Activated naive CD8-positive, alpha-beta T cell treated with anti-CD3 and anti-CD28 coated beads, Interleukin-2, amount 50 U/mL, for 16 hours (primary cell): Measurements from ENCODE around the gene APOBEC4.

Experiments
- DNase-seq: peaks from one replicate; pipeline ENCODE4 v3.0.0-alpha.2; 2020; ENCODE audit warnings: low read depth, low spot score

APOBEC4 gene

DNA sequence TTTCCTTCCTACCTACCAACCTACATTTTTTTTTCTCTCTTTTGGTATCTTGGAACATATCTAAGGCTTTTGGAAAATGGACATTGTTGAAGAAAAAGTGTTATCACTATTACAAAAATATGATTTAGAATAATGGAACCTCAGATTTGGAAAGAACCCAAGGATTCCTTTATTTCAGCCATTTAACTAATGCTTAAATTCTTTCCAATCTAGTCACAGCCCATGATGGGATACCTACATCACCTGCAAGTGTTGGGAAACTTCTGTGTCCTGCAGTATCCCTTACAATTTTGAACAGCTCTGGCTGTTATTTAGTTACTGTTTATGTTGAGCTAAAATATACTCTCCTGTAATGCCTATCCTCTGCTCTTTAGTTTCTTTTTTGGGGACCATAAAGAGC, 22.3 kb upstream of the APOBEC4 start:
- no peak for DNase-seq

DNA sequence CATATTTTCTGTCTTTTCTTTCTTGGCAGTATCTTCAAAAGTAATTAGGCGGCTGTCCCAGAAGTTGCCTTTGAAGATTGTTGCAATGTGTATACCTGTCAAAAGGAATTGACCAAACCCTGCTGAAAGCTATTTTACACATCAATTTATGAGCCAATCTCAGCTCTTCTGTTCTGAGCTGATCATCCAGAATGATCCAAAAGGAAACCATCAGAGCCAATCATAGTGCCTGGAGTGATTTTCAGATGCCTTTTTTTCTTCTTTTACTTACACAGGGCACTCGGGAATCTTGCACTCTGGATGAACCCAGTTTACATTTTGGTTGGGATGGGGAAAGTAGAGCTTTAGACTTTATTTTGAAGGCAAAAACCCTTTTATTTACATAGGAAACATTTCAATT, 21.8 kb upstream of the APOBEC4 start:
- no peak for DNase-seq

DNA sequence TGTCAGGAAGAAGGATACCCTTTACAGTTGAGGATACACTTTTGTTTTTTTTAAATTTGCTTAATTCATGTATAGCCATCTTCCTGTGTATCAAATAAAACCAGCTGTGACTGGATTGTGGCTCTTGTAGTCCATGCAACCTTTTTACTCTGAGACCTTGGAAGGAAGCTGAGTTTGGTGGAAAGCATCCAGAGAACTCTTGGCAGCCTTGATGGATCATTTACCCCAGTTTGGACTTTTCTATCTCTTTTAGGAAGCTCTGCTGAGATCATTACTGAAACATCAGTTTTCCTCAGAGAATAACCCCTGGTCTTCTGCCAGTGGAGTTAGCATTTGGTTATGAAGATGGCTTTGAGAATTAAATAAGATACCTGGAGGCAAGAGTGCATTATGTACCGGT, 21.2 kb upstream of the APOBEC4 start:
- no peak for DNase-seq

GRCh38 chr1:183673605-183674323, 20.6 kb upstream of the APOBEC4 start:
- DNase-seq: no peak

- DNase-seq: no peak
Observed at GRCh38 chr1:183670169-183670568, 17.1 kb upstream of the APOBEC4 start.

GRCh38 chr1:183656355-183656754, 3.2 kb upstream of the APOBEC4 start:
- no peak for DNase-seq

- peak; percentile 64 for DNase-seq
Observed at GRCh38 chr1:183655562-183656075, 2.5 kb upstream of the APOBEC4 start.

DNA sequence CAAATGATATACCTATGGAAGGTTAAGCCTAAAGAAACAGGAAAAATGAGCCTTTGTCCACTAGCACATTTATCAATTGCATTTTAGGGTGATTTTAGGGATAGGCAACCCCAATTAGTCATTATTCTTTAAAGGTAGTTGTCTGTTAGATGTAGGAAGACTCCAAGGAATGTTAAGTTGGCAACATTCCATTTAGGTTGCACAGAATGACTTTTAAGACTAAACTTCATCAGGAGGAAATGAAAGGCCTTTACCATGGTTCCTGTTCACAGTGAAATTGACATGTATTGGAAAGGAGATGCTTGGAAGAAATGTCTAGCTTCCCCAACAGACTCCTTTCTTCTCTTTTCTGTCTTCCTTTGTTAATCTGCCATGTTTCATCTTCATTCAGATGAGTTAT, 1.6 kb upstream of the APOBEC4 start:
- no peak for DNase-seq

GRCh38 chr1:183653876-183654451, 848 bp upstream of the APOBEC4 start:
- DNase-seq: no peak

DNA sequence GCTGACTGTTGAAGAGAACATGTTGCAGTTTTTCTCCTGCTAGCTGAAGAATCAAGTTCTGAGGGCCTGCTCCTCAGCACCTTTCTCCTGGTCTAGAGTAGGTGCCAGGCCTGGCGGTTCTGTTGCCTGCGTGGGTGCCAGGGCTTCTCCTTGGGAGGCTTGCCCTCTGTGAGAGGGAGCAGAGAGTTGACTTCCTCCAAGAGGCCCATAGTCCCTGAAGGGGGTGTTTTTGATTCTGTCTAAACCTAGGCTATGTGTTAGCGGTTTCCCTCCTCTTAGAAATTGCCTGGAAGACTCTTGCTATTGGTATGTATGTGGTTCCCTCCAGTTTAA, 312 bp upstream of the APOBEC4 start:
- no peak for DNase-seq

DNA sequence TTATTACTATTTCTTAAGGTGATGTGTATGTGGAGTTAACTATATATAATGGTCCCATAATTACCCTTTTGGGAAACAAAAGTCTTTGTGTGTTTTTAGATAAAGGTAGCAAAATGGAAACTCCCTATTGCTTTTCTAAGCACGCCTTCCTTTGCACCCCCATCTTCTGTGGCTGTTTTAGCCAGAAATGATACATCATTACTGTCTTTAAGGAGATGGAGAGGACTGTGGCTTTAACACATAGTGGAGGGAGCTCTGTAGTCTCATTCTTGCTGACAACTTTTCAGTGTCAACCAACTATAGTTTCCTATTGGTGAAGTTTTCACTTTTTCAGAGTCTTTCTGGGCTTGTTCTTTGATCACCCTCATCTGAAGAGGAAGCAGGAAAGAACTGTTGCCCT, 1.0 kb downstream of the APOBEC4 start:
- no peak for DNase-seq

DNA sequence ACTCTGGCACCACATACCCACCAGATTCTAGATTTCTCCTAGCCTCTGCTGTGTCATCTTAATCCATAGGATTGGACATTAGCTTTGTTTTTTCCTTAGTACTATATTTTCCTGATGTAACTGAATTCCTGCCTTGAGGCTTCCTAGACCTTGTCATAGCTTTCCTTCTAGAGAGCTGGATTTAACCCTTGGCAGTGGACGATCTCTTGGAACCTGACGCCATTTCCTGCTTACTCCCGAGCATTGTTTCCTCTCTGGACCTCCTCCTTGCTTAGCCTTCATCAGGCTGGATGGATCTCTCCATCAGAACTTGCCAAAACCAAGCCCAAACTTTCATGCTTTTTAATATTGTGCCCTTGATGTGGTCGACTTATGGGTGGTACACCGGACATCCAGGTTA, 1.5 kb downstream of the APOBEC4 start:
- no peak for DNase-seq

GRCh38 chr1:183648042-183648441, 5.1 kb downstream of the APOBEC4 start:
- no peak for DNase-seq

DNA sequence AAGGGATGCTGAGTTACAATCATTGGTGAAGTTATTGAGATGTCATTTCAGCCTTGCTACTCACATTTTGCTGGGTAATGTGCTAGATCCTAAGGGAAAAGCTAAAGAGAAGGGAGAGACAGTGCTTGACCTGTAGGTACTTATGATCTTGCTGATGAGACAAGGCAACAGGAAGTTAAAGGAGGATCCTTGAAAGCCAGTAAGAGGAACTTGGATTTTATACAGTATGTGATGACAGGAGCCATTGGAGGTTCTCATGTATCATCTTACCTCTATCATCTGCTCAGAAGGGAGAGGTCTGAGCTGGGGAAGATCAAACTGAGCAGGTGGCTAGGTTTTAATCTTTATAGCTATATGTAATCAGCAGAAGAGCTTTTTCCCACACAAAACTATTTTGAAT, 6.3 kb downstream of the APOBEC4 start:
- DNase-seq: no peak

- no peak for DNase-seq
Observed at GRCh38 chr1:183645531-183645930, 7.6 kb downstream of the APOBEC4 start.

GRCh38 chr1:183642166-183642565, 10.9 kb downstream of the APOBEC4 start:
- DNase-seq: no peak

GRCh38 chr1:183640193-183640592, 12.9 kb downstream of the APOBEC4 start:
- DNase-seq: no peak

- DNase-seq: no peak
Observed at GRCh38 chr1:183638649-183639387, 14.3 kb downstream of the APOBEC4 start.

GRCh38 chr1:183636783-183637182, 16.3 kb downstream of the APOBEC4 start:
- no peak for DNase-seq

DNA sequence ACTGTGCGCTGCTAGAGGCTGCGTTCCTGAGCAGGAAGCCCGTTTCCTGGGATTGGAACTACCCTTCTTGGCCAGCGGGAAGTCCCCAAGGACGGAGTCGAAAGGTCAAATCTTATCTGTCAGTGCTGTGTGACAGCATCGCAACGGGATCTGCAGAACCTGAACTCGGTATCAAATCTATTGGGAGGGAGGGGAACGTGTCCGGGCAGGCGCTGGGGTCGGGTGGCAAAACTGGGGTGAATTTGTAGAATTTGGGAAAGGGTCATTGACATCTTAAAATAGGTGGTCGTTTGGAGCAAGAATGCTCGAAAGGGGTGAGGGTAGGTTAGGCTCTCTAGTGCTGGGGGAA, 16.8 kb downstream of the APOBEC4 start:
- DNase-seq: no peak

GRCh38 chr1:183635606-183636333, 17.3 kb downstream of the APOBEC4 start, which contains the start of gene ARPC5:
Gene ARPC5, minus strand, starts transcription at chr1:183635783. Its CDS starts 124 bp downstream, at chr1:183635659.
- peak; percentile 95 for DNase-seq

DNA sequence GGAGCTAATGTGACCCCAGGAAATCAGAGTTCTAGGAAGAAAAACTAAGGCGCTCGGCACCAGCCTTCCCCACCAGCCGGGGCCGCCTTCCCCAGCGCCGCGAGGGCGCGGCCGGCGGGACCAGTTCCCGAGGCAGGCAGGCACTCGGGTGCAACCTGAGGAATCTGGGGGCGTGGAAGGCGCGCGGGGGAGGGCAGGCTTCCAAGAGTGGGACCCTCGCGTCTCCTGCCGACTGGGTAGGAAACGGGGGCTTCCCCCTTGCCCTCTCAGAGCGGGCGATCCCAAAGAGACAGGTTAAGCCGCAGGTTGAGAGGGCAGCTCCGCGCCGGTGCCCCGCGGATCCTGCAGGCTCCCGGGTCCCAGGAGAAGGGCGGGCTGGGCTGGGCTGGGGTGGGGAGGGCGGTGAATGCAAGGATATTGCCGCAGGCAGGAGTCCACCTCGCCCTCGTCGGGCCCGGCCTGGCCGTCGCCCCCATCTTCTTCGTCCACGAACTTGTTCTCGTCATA, 18.0 kb downstream of the APOBEC4 start:
- no peak for DNase-seq
